ENCODE measurements around the gene STAB1.
A peak's percentile ranks its signal among the peaks of the same experiment; 100 is the strongest.

STAB1 gene

GRCh38 chr3:52537726-52538421 lies 42.7 kb downstream of the STAB1 start:
- no peak for DNase-seq

GRCh38 chr3:52539010-52539653 lies 44.0 kb downstream of the STAB1 start:
- DNase-seq: no peak

GRCh38 chr3:52541050-52541449 lies 45.9 kb downstream of the STAB1 start:
- no peak for DNase-seq

GRCh38 chr3:52544937-52545336 lies 49.8 kb downstream of the STAB1 start:
- no peak for DNase-seq

- no peak for DNase-seq
Observed at GRCh38 chr3:52546111-52546901, 51.2 kb downstream of the STAB1 start.

GRCh38 chr3:52547143-52547542 lies 52.0 kb downstream of the STAB1 start:
- no peak for DNase-seq

- DNase-seq: no peak
Observed at GRCh38 chr3:52551118-52551517, 56.0 kb downstream of the STAB1 start.

- no peak for DNase-seq
Observed at GRCh38 chr3:52552089-52552488, 57.0 kb downstream of the STAB1 start.

GRCh38 chr3:52554026-52554755 lies 59.1 kb downstream of the STAB1 start:
- peak; percentile 64 for DNase-seq

- peak; percentile 9 for DNase-seq
Observed at GRCh38 chr3:52555056-52555455, 59.9 kb downstream of the STAB1 start.

- no peak for DNase-seq
Observed at GRCh38 chr3:52557011-52557960, 62.1 kb downstream of the STAB1 start.

- DNase-seq: no peak
Observed at GRCh38 chr3:52558436-52558835, 63.3 kb downstream of the STAB1 start.

- no peak for DNase-seq
Observed at GRCh38 chr3:52561028-52561747, 66.0 kb downstream of the STAB1 start.

- no peak for DNase-seq
Observed at GRCh38 chr3:52563984-52564383, 68.8 kb downstream of the STAB1 start.

GRCh38 chr3:52568069-52568468 lies 72.9 kb downstream of the STAB1 start:
- DNase-seq: no peak

- DNase-seq: no peak
Observed at GRCh38 chr3:52570076-52570475, 74.9 kb downstream of the STAB1 start.

- DNase-seq: no peak
Observed at GRCh38 chr3:52572221-52572620, 77.1 kb downstream of the STAB1 start.
